HG02981 (cell line): Measurements from ENCODE around the gene SUN1.
"Not testable (repeated sequence)": the region's sequence is repeated elsewhere in the genome, so short reads cannot be mapped to it uniquely, and the experiment has no call there.

Experiments
- ATAC-seq: cut with Tn5 transposase; IDR thresholded peaks from one replicate; pipeline ENCODE4 v1.9.1; 2021; ENCODE audit warnings: mild to moderate bottlenecking, moderate library complexity; ENCODE audit not compliant: unreplicated experiment

The SUN1 gene

GRCh38 chr7:803796-804195 is 28.5 kb upstream of the SUN1 start:
- ATAC-seq: not testable (repeated sequence)

- ATAC-seq: no peak
Observed at GRCh38 chr7:805261-805660, 27.0 kb upstream of the SUN1 start.

- ATAC-seq: no peak
Observed at GRCh38 chr7:815284-816216, 16.7 kb upstream of the SUN1 start.

- peak; percentile 89 for ATAC-seq
Observed at GRCh38 chr7:816300-816750, 16.0 kb upstream of the SUN1 start.

- ATAC-seq: peak; percentile 5
Observed at GRCh38 chr7:816751-817671, 15.3 kb upstream of the SUN1 start.

- no peak for ATAC-seq
Observed at GRCh38 chr7:818031-818699, 14.1 kb upstream of the SUN1 start.

- no peak for ATAC-seq
Observed at GRCh38 chr7:820341-820740, 11.9 kb upstream of the SUN1 start.

- ATAC-seq: no peak
Observed at GRCh38 chr7:821688-822087, 10.6 kb upstream of the SUN1 start.

- no peak for ATAC-seq
Observed at GRCh38 chr7:822692-823276, 9.5 kb upstream of the SUN1 start.

- ATAC-seq: no peak
Observed at GRCh38 chr7:823649-824048, 8.6 kb upstream of the SUN1 start.

GRCh38 chr7:824081-824480 is 8.2 kb upstream of the SUN1 start:
- ATAC-seq: no peak

- no peak for ATAC-seq
Observed at GRCh38 chr7:824664-825063, 7.6 kb upstream of the SUN1 start.

- no peak for ATAC-seq
Observed at GRCh38 chr7:825386-825785, 6.9 kb upstream of the SUN1 start.

- ATAC-seq: no peak
Observed at GRCh38 chr7:826230-826917, 5.9 kb upstream of the SUN1 start.

GRCh38 chr7:828793-829561 is 3.3 kb upstream of the SUN1 start:
- no peak for ATAC-seq

GRCh38 chr7:830069-830468 is 2.2 kb upstream of the SUN1 start:
- no peak for ATAC-seq

- peak; percentile 50 for ATAC-seq
Observed at GRCh38 chr7:831596-832166, 595 bp upstream of the SUN1 start.

GRCh38 chr7:832968-833424 is 720 bp downstream of the SUN1 start:
- ATAC-seq: no peak
